ENCODE measurements around the gene RIPOR1.

Gene RIPOR1

DNA sequence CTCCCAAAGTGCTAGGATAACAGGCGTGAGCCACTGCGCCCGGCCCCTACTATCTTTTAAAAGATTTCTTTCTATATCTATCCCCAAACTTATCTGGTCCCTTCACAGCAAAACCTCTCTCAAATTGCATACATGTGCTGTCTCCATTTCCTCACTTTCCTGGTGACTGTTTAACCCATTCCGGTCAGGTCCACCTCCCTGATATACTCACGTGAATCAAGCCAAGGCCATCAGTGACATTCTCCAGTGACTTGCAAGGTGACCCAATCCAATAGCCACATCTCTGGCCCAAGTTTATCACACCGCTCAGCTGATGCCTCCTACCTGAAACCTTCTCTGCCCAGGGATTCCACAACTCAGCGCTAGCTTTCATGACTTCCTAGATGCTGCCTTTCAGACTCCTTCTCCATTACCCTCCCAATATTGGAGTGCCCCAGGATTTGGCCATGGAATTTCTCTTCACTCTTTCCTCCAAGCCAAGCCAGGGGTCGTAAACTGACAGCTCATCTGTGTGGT is 32.3 kb downstream of the RIPOR1 start:
- Histone ChIP-seq H3K4me3 (ENCODE audit: low read depth, low read length, poor library complexity, severe bottlenecking) (peak overlapping the region; percentile 93), H3K9me2 (ENCODE audit: low read depth, low read length) (no peaks in the 10 kb centered on the region), H3K36me3 (ENCODE audit: insufficient read depth, low read length) (no peaks in the 10 kb centered on the region), H3K27ac (ENCODE audit: low read depth, low read length, poor library complexity, severe bottlenecking) (peak overlapping the region; percentile 90), H3K4me2 (ENCODE audit: low read length) (peak overlapping the region; percentile 85), H3K9me3 (ENCODE audit: low read length) (no peaks in the 10 kb centered on the region), H2AFZ (ENCODE audit: low read length) (no peak overlapping the region), H4K20me1 (ENCODE audit: insufficient read depth, low read length) (no peaks in the 10 kb centered on the region), H3K27me3 (ENCODE audit: insufficient read depth, low read length) (no peaks in the 10 kb centered on the region), H3K9ac (ENCODE audit: low read length) (peak overlapping the region; percentile 92), H3K79me2 (ENCODE audit: insufficient read depth, low read length) (peaks cover 51% of the 10 kb centered on the region), H3F3A (ENCODE audit: insufficient read depth, low read length) (no peaks in the 10 kb centered on the region), H3K4me1 (ENCODE audit: insufficient read depth, low read length, severe bottlenecking) (peaks cover 74% of the 10 kb centered on the region)
- TF ChIP-seq, protein P1, sequence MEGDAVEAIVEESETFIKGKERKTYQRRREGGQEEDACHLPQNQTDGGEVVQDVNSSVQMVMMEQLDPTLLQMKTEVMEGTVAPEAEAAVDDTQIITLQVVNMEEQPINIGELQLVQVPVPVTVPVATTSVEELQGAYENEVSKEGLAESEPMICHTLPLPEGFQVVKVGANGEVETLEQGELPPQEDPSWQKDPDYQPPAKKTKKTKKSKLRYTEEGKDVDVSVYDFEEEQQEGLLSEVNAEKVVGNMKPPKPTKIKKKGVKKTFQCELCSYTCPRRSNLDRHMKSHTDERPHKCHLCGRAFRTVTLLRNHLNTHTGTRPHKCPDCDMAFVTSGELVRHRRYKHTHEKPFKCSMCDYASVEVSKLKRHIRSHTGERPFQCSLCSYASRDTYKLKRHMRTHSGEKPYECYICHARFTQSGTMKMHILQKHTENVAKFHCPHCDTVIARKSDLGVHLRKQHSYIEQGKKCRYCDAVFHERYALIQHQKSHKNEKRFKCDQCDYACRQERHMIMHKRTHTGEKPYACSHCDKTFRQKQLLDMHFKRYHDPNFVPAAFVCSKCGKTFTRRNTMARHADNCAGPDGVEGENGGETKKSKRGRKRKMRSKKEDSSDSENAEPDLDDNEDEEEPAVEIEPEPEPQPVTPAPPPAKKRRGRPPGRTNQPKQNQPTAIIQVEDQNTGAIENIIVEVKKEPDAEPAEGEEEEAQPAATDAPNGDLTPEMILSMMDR (IDR thresholded peaks at IDR 0.05; ENCODE audit: low read length) = no peak
- no peak for TF ChIP-seq EZH2 (IDR thresholded peaks at IDR 0.05; ENCODE audit: borderline replicate concordance, low read length)

DNA sequence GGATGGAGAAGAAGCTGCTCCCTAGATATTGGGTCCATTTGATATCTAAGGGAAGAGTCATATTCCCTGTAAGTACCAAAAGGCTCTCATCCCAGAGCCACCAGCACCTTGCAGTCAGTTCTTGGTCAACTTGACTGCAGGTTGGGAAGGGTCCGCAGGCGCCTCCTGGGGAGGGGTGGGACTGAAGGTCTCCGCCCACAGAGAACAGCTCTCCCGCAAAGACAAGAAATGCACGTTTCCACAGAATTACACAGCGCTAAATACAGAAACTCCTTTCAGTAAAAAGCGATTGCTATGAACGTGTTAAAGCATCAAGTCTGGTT is 32.8 kb downstream of the RIPOR1 start:
- peak overlapping the region; percentile 92 for H3K9ac ChIP-seq (ENCODE audit: low read length)
- H4K20me1 ChIP-seq (ENCODE audit: insufficient read depth, low read length) = no peaks in the 10 kb centered on the region
- peak overlapping the region; percentile 93 for H3K4me3 ChIP-seq (ENCODE audit: low read depth, low read length, poor library complexity, severe bottlenecking)
- no peak for TF ChIP-seq EZH2 (IDR thresholded peaks at IDR 0.05; ENCODE audit: borderline replicate concordance, low read length)
- TF ChIP-seq, protein P1 (IDR thresholded peaks at IDR 0.05; ENCODE audit: low read length) = no peak
- no peaks in the 10 kb centered on the region for H3K9me2 ChIP-seq (ENCODE audit: low read depth, low read length)
- H3K36me3 ChIP-seq (ENCODE audit: insufficient read depth, low read length) = no peaks in the 10 kb centered on the region
- peaks cover 56% of the 10 kb centered on the region for H3K79me2 ChIP-seq (ENCODE audit: insufficient read depth, low read length)
- peak overlapping the region; percentile 90 for H3K27ac ChIP-seq (ENCODE audit: low read depth, low read length, poor library complexity, severe bottlenecking)
- H2AFZ ChIP-seq (ENCODE audit: low read length) = no peak overlapping the region
- H3K4me1 ChIP-seq (ENCODE audit: insufficient read depth, low read length, severe bottlenecking) = peaks cover 74% of the 10 kb centered on the region
- H3K4me2 ChIP-seq (ENCODE audit: low read length) = peak overlapping the region; percentile 85
- H3K9me3 ChIP-seq (ENCODE audit: low read length) = no peaks in the 10 kb centered on the region
- H3K27me3 ChIP-seq (ENCODE audit: insufficient read depth, low read length) = no peaks in the 10 kb centered on the region
- H3F3A ChIP-seq (ENCODE audit: insufficient read depth, low read length) = no peaks in the 10 kb centered on the region

DNA sequence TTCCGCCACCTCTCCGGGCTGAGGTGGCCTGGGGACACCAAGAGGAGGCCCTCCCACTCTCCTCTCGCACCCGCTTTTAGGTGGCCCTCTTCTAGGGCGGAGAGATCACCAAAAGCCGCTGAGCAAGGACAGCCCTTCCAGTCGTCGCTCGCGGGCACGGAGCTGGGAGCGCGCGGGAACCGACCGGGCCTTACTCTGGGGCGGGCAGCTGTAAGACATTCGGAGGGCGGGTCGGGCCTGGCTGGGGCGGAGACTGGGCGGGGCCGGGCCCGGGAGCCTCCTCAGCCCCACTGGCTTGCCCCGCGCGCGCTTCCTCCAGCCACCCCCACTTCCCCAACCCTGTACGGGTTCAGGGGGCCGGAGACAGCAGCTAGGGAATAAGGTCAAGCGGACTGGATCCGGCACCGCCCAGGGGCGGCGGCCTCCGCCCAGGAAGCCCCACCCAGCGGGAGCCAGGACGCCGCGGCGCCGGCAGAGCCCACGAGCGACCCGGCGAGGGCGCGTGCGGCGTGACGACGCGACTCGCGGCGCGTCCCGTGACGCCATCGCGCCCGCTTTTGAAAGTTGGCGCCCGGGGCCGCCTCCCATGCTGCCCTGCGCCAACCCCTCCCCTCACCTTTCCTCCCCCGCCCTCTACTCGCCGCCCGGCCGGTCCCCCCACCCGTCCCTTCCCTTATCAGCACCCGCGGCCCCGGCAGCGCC is 33.3 kb downstream of the RIPOR1 start:
- TF ChIP-seq, protein P1 (IDR thresholded peaks at IDR 0.05; ENCODE audit: low read length) = no peak
- TF ChIP-seq EZH2 (IDR thresholded peaks at IDR 0.05; ENCODE audit: borderline replicate concordance, low read length) = no peak
- Histone ChIP-seq H3K27ac (ENCODE audit: low read depth, low read length, poor library complexity, severe bottlenecking) (peak overlapping the region; percentile 90), H3F3A (ENCODE audit: insufficient read depth, low read length) (no peaks in the 10 kb centered on the region), H3K9me2 (ENCODE audit: low read depth, low read length) (no peaks in the 10 kb centered on the region), H3K9me3 (ENCODE audit: low read length) (no peaks in the 10 kb centered on the region), H3K79me2 (ENCODE audit: insufficient read depth, low read length) (peaks cover 61% of the 10 kb centered on the region), H3K4me1 (ENCODE audit: insufficient read depth, low read length, severe bottlenecking) (peaks cover 74% of the 10 kb centered on the region), H4K20me1 (ENCODE audit: insufficient read depth, low read length) (no peaks in the 10 kb centered on the region), H3K4me3 (ENCODE audit: low read depth, low read length, poor library complexity, severe bottlenecking) (peak overlapping the region; percentile 93), H3K36me3 (ENCODE audit: insufficient read depth, low read length) (no peaks in the 10 kb centered on the region), H3K27me3 (ENCODE audit: insufficient read depth, low read length) (no peaks in the 10 kb centered on the region), H2AFZ (ENCODE audit: low read length) (no peak overlapping the region), H3K9ac (ENCODE audit: low read length) (peak overlapping the region; percentile 92), H3K4me2 (ENCODE audit: low read length) (peak overlapping the region; percentile 85)
